Ecto neural progenitor cell (in vitro differentiated cells): ENCODE data around the gene PRKCSH.
A peak's percentile ranks its signal among the peaks of the same experiment; 100 is the strongest.
"Not testable (repeated sequence)": the region's sequence is repeated elsewhere in the genome, so short reads cannot be mapped to it uniquely, and the experiment has no call there.

Experiments used
- DNase-seq: peaks from one replicate; pipeline ENCODE4 v3.0.0-alpha.2; 2018; ENCODE audit warnings: low spot score

The PRKCSH gene

GRCh38 chr19:11450570-11451326 is 15.3 kb downstream of the PRKCSH start:
- DNase-seq, result no peak

- DNase-seq, result no peak
Observed at GRCh38 chr19:11451327-11451870, 16.0 kb downstream of the PRKCSH start.

DNA sequence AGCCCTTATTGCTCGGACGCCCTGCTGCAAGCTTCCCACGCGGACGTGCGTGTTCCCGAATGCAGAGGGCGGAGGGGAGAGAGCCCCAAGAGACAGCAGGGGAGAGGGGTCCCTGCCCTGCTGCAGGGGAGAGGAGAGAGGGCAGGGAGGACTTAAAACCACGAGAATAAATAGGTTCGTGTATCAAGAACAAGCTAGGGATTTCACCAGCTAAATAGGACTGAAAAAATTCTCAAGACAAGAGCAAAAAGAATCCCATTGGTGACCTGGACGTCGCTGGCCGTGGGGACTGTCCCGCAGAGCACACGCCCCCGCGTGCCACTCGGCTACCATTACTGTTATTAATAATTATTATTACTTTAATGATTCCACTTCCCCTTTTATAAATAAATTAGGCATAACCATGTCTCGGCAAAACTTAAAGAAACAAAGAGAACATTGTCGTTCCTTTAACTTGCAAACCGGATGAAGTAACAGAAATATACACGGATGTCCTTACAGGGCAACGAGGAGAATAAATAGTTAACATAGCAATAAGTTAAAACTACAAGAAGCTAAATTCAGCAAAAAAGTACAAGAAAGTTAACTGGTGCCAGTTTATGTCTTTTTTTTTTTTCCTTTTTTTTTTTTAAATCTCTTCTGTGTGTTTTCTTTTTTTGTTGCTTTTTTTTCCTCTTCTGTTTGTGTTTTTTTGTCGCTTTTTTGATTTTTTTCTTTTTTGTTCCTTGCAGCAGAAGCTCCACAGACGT is 16.6 kb downstream of the PRKCSH start:
- DNase-seq, result no peak

DNA sequence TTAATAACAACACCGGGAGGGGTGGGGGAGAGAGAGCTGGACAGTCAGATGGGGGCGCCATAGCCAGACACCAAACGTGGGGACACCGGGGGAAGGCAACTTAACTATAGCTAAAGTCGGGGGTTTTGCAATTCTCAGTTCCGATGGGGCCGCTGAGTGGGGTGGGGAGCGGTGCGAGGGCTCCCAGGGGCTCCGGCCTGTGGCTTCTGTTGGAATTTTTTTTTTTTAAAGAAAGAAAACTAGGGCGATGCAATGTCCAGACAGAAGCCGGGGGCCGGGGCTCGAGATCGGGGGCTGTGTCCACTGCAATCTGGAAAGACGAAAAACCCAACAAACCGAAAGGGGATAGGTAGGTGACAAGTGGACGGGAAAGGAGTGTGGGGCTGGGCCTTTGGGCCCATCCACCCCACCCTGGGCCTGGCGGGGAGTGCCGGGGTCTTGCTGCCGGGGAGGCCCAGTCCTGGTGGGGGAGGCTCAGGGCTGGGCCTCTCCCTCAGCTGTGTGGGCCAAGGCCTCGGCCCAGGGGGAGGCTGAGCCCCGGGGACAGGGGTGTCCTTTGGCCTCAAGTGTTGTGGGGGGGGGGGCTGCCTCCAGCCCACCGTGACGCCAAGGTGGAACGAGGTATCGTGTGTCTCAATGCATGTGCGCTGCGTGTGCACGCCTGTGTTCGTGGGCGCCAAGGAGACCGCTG is 17.3 kb downstream of the PRKCSH start:
- no peak for DNase-seq

- DNase-seq, result no peak
Observed at GRCh38 chr19:11453468-11454341, 18.3 kb downstream of the PRKCSH start.

- DNase-seq, result not testable (repeated sequence)
Observed at GRCh38 chr19:11455233-11455554, 19.8 kb downstream of the PRKCSH start.

DNA sequence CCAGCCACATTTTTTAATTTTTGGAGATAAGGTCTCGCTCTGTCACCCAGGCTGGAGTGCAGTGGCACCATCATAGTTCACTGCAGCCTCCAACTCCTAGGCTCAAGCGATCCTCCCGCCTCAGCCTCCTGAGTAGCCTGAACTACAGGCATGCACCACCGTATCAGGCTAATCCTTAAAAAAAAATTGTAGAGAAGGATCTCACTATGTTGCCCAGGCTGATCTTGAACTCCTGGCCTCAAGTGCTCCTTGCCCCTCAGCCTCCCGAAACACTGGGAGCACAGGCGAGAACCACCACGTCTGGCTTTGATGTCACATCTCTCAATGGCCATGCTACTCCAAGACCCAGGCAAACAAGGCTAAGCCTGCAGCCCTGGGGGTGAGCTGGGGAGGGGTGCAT is 21.2 kb downstream of the PRKCSH start:
- DNase-seq, result no peak

- no peak for DNase-seq
Observed at GRCh38 chr19:11457115-11457514, 21.7 kb downstream of the PRKCSH start.

DNA sequence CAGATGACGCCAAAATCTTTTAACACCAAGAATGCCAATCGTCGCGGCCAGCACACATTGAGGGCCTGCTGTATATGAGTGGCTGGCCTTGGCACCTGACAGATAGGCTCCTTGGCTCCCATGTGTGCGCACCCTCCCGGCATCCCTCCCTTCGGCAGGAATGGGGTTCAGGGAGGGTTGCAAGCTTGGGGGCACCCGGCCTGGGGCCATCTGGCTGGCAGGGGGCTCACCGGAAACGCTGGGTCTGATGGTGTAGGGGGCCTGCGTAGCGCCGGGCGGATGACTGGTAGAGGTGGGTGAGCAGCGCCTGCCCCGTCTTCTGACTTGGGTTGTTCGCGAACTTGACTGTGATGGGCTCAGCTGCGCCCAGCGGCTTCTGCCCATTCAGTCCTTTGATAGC is 22.4 kb downstream of the PRKCSH start:
- DNase-seq, result no peak

DNA sequence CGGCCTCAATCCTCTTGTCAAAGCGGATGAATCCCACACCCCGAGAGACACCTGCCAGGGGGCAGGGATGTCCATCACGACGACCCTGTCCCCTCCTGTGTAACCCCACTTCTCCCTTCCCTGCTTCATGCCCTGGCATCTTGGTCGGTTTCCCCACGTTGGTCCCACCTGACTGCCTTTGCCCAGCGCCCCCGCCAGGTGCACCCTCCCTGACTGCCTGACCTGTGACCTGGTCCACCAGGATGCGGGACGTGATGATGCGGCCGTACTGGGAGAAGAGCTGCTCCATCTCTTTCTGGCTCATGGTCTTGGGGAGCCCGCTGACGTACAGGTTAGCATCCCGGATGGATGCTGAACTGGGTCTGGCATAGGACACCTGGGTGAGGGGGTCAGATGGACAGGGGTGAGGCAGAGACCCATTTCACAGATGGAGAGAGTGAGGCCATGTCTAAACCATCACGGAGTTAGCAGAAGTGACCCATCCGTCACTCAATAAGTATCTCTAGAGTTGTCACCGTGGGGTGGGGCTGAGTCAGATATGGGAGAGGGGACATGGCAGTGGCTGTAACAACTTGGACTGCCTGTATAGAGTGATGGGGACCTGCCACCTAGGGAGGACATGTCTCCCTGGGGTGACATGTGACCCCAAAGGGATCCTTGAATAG is 22.9 kb downstream of the PRKCSH start:
- peak; percentile 43 for DNase-seq

- not testable (repeated sequence) for DNase-seq
Observed at GRCh38 chr19:11458912-11459311, 23.5 kb downstream of the PRKCSH start.

GRCh38 chr19:11460207-11460606 is 24.8 kb downstream of the PRKCSH start:
- DNase-seq, result no peak

GRCh38 chr19:11461453-11461852 is 26.0 kb downstream of the PRKCSH start:
- DNase-seq, result no peak

- DNase-seq, result peak; percentile 49
Observed at GRCh38 chr19:11463391-11463790, 28.0 kb downstream of the PRKCSH start.

DNA sequence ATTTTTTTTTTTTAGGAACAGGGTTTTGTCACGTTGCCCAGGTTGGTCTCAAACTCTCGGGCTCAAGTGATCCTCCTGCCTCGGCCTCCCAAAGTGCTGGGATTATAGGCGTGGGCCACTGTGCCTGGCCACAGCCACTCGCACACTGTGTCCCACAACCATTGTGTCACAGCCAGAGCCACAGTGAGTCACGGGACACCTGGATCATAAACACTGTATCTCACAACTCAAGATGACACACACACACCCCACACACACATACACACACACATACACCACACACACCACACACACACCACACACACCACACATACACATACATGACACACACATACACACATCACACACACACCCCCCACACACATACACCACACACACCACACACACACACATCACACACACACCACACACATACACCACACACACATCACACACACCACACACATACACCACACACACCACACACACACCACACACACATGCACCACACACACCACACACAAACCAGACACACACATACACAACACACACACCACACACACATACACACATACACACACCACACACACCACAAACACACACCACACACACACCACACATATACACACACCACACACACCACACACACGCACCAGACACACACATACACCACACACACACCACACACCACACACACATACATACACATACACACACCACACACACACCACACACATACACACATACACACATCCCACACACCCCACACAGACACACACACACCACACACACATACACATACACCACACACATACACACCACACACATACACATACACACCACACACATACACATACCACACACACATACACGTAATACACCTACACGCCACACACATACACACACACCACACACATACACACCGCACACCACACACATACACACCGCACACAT is 29.2 kb downstream of the PRKCSH start:
- DNase-seq, result peak; percentile 34

DNA sequence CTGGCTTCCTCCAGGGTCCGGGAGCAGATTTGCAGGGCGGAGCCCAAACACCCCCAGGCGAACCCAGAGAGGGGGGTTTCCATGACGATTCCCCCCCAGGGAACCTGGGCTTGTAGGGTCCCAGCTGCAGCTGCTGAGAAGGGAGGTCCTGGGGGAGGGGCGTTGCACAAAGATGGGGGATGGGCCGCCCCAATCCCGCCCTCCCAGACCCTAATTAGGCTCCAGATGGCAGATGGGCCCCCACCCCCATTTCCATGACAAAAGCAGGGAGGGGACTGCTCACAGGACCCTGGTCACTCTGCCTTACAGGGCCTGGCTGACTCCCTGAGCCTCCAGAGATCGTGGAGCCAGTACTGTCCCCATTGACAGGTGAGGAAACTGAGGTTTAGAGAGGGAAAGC is 30.2 kb downstream of the PRKCSH start:
- DNase-seq, result peak; percentile 53

- DNase-seq, result not testable (repeated sequence)
Observed at GRCh38 chr19:11468266-11468845, 32.9 kb downstream of the PRKCSH start.

DNA sequence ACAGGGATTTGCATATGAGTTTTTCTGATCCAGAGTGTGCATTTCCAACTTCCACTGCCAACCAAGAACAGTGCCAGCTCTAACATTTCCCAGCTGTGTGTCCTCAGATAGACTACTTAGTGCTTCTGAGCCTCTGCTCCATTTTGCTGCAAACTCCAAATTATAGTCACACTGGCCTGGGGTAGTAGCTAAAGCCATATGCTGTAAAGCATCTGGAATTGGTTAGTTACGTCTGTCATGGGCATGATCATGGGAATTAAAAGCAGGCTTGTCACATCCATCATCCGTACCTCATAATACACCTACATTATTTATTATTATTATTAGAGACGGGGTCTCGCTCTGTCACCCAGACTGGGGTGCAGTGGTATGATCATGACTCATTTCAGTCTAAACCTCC is 38.3 kb downstream of the PRKCSH start:
- DNase-seq, result no peak

DNA sequence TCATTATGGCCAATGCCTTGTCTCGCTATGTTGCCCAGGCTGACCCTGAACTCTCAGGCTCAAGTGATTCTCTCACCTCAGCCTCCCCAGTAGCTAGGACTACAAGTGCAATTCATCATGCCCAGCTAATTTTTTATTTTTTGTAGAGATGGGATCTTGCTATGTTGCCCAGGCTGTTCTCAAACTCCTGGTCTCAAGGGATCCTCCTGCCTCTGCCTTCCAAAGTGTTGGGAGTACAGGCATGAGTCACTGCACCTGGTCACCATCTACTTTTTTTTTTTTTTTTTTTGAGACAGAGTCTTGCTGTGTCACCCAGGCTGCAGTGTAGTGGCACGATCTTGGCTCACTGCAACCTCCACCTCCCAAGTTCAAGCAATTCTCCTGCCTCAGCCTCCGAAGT is 39.9 kb downstream of the PRKCSH start:
- DNase-seq, result not testable (repeated sequence)

DNA sequence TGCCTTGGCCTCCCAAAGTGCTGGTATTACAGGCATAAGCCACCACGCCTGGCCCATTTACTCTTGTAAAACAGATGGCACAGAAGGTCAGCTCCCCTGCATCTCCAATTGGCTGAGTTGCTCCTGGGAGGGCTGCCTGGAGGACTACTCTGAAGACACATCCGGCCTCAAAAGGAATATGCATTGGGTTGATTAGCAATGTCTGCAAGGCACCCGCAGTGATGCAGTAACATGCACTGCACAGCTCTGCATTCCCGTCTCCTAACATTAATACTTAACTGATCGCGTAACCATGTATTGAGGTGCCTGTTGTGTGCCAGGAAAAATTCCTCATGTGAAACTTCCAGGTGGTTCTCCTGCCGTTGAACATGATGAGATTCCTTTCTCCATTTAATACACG is 40.4 kb downstream of the PRKCSH start:
- no peak for DNase-seq
